CD4-positive, alpha-beta T cell treated with Interleukin-15 for 1 hour (primary cell): ENCODE results near the gene ZNF3.

Experiments
- DNase-seq: peaks from one replicate; pipeline ENCODE4 v3.0.0-alpha.2; 2020

Gene ZNF3

DNA sequence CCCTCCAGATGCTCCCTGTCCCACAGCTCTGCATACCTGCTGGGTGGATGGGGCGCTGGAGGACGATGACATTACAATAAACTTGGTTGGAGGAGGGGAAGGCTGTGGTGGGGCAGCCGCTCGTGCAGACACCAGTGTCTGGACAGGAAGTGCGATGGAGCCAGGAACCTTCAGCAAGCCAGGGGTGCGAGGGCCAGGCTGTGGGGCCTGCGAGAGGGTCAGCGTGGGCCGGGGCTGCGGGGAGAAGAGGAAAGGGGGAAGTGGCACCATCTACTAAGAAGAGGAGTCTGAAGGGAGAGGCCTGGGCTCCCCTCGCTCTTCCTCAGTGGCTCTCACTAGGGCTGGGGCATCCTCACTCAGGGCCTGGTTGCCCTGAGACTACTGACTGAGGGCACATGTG lies 26.4 kb upstream of the ZNF3 start:
- DNase-seq: no peak

DNA sequence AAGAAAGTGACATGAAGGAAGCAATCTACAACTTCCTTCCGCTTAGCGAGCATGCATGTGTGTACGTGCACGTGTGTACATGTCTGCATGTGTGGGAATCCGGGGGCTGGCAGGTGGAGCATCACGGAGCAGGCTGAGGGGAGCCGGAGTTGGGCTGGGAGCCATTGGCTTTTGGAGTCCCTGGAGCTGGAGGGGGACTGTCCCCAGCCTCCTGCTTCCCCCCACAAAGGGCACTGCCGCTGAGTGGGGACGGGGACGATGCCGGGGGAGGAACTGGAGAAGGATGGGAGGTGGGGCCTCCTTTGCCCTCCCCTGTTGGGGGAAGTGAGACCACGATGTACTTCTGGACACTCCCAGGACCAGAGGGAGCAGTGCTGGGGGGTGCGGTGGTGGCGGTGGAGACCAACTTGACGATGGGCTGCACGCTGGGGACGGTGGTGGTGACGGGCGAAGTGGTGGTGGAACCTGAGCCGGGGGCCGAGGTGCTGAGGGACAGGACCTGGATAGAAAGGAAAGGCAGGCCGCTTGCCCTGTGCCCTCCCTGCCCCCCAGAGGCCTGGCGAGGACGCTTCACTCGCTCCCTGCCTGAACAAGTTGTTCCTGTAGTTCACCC lies 25.7 kb upstream of the ZNF3 start:
- no peak for DNase-seq

DNA sequence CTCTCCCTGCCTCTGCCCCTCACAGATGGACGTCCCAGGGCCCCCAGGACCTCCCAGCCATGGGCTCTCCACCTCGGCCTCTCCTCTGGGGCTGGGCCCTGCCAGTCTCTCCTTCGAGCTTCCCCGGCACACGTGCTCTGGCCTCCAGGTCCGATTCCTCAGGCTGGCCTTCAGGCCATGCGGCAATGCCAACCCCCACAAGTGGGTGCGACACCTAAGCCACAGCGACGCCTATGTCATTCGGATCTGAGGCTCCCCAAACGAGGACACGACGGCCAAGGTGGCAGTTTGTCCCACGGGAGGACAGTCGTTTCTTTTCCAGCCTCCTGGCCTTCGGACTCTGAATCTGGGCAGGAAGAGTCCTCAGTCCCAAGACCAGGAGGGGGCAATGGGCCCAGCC lies 25.1 kb upstream of the ZNF3 start:
- no peak for DNase-seq

DNA sequence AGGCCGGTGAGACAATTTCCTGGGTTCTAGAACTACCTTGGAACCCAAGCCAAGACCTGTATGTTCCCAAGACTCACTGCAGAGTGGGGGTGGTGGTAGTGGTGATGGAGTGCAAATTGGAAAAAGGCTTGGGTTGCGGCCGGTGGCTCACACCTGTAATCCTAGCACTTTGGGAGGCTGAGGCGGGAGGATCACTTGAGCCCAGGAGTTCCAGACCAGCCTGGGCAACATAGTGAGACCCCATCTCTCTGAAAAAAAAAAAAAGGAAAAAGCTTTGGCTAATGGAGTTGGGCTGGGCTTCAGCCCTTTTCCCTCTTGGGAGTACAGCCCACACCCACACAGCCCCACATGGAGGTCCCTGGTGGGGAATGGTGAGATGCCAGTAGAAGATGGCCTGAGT lies 24.0 kb upstream of the ZNF3 start:
- no peak for DNase-seq

DNA sequence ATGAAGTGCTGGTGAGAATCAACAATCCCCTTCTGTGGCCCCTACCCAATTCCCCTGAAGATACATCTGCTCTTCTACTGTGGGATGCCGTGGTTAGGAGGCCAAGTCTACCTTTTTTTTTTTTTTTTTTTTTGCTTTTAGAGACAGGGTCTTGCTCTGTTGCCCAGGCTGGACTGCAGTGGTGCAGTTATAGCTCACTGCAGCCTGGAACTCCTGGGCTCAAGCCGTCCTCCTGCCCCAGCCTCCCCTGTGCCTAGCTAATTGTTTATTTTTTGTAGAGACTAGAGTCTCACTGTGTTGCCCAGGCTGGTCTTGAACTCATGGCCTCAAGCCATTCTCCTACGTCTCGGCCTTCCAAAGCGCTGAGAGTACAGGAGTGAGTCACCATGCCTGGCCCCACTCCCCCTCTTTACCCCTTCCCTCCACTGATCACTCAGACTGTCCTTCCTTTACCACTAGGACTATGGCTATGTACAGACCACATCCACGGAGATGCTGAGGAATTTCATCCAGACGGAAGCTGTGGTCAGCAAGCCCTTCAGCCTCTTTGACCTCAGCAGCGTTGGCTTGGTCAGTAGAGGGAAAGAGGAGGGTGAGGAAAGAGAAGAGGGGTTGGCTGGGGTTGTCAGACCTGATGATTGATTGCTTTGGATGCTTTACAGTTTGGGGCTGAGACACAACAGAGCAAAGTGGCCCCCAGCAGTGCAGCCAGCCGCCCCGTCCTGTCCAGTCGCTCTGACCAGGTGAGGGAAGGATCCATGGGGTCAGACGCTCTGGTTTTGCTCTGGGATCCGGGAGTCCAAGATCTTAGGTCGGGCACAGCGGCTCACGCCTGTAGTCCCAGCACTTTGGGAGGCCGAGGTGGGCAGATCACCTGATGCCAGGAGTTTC lies 21.7 kb upstream of the ZNF3 start:
- DNase-seq: no peak

DNA sequence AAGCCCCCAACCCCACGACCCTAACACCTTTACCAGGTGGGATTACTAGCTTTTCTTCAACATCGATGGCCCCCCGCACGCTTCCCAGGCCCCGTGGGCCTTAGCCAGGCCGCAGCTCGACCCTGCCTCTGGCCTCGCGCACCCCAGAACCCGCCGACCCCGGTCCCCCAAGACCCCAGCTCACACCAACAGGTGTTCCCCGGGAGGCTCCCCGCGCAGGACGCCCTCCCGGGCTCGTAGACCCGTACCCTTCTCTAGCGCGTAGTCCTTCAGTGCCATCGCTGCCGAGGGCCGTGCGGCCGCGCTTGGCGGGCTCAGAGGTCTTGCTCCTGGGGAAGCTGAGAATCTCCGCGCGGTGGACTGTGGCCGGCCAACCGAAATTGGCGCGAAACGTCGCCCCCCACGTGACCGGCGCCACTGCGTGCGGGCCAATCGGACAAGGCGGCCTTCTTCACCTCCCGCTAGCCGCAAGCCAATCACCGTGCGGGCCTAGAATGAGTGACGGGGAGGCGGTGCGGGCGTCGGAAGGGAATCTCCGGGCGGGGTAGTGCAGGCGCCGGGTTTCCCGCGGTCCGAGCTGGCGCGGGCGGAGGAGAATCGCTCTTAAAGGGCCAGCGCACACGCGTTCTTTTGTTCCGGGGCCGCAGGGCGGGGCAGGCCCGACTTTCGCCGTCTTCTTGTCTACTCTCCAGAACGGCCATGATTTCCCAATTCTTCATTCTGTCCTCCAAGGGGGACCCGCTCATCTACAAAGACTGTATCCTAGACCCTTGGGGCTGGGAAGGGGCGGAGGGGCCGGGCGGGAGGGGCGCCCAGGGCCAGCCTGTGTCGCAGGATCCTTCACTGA lies 19.7 kb upstream of the ZNF3 start, which contains the start of the genes AP4M1 and MCM7:
Gene AP4M1 (plus strand): TSS at position 628 of the 847 bp plus-strand sequence. CDS start 72 bp downstream, at position 700.
Gene MCM7 (minus strand): TSS at position 382 of the 847 bp plus-strand sequence. CDS start 103 bp downstream, at position 279.
- DNase-seq: peak; percentile 96

DNA sequence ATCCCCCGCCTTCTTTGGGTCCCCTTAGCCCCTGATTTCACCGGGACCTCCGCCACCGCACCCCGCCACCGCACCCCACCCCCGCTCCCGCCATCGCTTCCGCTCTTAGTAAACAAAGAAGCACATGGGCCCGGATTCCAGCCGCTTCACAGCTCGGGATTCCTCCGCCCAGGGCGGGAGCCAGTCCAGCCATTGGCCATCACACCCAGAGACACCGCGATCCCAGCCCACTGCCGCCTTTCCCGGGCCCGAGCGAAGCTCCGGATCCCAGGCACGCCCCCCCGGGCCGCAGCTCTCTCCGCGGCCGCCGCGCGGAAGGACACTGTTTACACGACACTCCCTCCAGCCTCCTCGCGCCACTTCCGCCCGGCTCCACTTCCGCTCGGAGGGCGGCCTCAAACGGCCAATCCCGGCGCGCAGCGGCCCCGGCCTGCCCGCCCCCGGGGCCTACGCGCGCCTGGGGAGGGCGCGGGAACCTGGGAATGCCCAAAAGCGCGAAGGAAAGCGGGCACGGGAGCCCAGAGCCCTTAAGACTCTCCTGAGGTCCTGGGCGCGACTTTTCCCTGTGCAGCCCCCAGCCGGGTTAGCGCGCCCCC lies 19.0 kb upstream of the ZNF3 start:
- peak; percentile 84 for DNase-seq

DNA sequence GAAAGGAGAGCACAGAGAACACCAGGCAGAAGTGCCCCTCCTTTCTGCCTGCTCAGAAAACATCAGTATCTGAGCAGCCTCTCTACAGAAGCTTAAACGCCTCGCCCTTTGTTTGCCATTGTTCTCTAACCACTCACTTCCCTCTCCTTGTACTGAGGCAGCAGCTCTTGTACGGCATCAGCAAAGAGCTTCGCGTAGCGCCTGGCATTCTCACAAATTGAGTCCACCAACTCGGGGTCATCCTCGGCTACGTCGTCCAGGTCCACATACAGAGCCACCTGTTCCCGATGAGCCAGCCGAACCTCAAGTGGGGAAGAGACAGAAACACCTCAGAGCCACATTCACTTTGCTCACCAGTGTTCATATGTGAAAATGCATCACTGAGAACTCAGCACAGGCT lies 17.9 kb upstream of the ZNF3 start:
- no peak for DNase-seq

DNA sequence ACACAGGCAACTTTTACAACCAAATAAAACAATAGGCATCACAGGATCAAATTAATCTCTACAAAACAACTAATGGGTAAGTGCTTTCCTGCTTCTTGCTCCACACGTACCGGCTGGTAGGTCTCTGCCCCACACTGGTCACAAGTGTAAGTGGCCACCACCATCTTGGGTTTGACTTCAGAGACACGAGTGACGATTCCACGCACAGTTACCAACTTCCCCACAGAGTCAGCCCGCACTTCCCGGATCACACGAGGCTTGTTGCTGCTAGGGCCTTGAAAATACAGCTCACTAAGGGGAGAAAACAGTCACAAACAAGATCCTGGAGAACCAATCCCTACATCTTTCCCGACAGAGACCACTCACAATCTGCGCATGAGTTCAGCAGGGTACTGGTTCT lies 17.4 kb upstream of the ZNF3 start:
- DNase-seq: no peak

DNA sequence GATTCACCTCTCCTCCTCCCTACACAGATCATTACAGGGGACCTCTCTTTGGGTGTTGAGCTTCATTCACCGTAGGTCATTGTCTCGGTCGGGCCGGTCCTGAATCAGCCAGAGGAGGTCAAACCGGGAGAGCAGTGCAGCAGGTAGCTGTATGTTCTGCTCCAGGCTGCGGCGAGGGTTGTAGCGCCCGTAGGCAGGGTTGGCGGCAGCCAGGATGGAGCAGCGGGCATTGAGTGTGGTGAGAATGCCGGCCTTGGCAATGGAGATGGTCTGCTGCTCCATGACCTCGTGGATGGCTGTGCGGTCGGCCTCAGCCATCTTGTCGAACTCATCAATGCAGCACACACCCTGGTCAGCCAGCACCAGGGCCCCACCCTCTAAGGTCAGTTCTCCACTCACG lies 14.2 kb upstream of the ZNF3 start:
- DNase-seq: no peak

DNA sequence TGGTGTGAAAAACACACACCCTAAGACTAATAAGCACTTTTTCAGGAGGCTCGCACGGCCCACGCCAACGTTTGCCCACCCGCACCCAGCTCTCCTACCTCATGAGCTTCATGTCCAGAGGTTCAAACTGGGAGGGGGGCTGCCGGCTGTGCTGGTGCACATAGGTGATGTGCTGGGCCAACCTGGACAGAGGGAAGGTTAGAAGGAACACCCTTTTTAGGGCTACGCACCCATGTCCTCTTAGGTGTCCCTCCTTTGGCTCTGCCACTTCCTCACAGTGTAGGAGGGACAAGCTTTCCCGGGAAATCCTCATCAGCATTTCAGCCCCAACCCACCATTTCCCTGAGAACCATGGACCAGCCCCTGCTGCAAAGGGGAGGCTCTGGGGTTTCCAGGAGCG lies 13.8 kb upstream of the ZNF3 start:
- DNase-seq: no peak

DNA sequence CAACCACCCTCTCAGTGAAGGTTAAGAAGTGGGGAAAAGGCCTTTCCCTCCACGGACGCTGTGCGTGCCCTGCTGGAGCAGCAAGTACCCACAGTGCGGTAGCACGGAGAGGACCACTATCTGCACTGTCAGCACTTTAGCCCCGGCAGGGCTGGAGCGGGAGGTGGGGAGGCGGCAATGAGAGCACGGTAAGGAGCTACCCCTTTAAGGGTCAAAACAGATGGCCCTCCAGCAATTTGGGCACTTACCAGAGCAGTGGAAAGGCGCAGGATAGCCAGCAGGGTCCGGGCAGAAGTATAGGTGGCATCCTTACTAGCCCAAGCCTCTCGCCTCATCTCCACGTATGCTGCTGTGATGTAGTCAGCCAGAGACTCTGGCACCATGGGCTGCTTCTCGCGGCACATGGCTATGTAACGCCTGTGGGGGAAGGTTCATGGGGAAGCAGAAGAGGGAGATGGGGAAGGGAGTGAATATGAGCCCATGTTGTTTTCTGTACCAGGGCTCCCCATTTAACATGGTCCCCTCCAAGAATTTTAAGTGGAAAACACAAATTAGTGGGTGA lies 12.5 kb upstream of the ZNF3 start:
- no peak for DNase-seq

DNA sequence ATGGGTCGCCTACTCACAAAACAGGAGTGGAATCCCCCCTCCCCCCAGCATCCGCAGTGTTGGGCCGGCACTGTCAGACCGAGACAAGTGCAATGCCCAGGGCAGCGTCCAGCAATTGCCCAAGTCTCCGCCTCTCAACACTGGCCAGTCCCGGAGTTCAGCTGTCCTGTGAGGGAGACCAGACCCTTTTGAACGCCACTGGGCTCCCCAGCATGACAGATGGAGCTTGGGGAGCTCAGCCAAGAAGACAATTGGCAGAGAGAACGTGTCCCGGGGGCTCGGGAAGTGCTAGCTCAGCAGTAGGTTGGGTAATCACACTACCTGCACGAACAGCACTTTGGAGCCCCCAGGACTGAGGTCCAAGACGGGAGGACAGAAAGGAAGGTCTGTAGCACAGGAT lies 12.0 kb upstream of the ZNF3 start:
- DNase-seq: no peak

DNA sequence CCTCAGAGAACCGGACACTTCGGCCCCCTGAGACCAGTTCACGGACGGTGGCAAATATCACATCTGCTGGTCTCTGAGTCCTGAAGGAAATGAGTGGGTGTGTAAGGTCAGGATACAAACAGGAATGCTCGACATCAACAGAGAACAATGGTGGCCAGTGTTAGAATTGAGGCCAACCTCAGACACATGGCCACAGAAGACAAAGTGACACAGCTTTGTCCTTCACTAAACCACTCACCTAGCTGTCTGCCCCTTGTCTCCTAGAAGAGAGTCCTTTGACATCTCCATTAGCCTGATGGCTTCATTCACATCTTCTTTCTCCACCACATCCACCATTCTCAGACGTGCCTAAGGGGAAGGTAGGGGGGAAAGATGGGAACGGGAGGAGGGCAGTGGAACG lies 11.5 kb upstream of the ZNF3 start:
- no peak for DNase-seq

DNA sequence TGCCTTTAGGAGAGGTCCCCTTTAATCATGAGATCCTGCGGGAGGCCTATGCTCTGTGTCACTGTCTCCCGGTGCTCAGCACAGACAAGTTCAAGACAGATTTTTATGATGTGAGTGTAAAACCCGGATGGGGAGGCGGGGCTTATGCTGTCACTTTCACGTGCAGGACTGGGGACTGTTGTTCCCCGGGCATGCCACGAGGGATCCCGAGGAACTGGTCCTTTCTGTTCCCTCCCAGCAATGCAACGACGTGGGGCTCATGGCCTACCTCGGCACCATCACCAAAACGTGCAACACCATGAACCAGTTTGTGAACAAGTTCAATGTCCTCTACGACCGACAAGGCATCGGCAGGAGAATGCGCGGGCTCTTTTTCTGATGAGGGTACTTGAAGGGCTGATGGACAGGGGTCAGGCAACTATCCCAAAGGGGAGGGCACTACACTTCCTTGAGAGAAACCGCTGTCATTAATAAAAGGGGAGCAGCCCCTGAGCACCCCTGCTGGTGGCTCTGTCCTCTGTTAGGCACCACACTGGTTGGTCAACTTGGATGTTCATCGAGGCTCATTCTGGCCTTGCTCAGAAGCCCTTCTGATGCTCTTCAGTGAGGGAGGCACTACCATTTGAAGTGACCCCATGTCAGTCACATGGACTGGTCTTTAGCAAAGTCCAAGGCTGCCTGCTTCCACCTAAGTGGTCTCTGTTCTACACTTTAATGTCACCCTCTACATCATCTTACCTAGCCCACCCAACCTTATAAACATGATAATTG lies 10.1 kb upstream of the ZNF3 start:
- DNase-seq: no peak

DNA sequence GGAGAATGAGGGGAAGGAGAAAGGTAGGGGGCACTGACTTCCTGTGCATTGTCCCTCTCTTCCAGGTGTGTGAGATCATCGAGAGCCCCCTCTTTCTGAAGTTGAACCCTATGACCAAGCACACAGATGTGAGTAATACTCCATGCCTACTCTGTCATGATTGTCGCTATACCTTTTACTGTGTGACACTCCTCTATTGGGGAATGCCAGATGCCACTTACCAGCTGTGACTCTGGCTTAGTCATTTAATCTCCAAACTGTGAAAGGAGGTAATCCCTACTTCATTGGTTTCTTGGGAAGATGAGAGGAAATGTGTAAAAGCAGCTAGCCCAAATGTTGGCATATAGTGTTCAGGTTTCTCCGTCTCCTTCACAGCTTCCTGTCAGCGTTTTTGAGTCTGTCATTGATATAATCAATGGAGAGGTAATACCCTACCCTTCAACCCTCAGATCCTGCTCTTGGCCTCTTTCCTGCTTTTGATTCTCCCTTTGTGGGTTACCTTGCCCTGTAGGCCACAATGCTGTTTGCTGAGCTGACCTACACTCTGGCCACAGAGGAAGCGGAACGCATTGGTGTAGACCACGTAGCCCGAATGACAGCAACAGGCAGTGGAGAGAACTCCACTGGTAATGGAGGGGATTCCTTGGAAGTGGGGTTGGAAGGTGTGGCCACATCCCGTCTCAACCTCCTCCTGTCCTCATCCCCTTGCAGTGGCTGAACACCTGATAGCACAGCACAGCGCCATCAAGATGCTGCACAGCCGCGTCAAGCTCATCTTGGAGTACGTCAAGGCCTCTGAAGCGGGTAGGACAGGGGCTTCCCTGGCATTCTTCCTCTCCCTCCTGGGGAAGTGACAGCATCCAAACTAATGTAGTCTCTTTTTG lies 9.2 kb upstream of the ZNF3 start:
- DNase-seq: no peak

DNA sequence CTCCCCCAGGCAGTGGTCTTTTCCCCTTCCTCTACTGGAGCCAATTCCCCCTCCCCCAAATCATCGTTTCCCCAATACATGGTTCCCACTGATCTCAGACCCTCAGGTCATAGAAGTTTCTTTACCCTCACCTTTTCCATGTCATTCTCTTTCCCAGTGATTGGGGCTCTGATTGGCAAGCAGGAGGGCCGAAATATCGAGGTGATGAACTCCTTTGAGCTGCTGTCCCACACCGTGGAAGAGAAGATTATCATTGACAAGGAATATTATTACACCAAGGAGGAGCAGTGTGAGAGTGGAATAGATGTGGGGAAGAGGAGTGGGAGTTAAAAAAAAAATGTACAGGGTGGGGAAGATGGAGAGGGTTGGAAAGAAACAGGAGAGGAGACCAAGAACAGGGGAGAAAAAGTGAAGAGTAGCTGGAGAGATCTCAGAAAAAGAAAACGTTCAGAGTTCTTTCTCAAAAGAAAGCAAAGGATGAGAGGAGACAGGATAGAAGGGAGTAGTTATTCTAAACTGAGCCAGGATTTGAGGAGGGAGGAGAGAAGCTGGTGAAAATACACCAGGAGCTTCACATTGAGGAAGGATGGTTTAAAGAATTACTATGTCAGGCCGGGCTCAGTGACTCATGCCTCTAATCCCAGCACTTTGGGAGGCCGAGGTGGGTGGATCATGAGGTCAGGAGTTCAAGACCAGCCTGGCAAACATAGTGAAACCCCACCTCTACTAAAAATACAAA lies 8.1 kb upstream of the ZNF3 start:
- DNase-seq: no peak

DNA sequence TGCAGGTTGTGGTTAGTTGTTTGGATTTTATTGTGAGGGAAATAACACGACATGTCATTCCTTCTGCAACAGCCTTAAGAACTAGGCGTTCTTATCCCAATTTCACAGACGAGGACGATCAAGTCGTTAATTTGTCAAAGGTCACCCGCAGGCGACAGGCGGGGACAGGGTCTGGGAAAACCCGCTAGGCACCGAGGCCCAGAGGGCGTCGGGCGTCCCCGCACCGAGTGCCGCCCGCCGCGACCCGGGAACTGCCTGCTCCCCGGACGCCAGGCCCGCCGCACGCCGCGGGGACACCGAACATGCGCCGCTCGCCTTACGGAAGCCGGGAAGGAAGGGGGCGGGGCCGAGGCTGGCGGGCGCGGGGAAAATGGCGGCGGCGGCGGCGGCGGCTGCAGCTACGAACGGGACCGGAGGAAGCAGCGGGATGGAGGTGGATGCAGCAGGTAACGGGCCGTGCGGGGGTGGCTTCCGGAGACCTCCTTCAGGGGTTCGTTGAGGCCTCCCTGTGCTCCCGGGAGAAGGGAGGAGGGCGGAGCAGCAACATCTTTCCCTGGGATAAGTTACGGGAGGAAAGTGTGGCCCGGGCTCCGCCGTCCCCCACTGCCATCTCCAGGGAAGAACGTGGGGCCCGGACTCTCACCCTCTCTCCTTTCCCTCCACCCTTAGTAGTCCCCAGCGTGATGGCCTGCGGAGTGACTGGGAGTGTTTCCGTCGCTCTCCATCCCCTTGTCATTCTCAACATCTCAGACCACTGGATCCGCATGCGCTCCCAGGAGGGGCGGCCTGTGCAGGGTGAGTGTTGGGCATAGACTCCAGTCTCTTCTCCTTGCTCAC lies 7.3 kb upstream of the ZNF3 start, which contains the start of gene COPS6:
Gene COPS6 (plus strand): TSS at position 349 of the 837 bp plus-strand sequence. CDS start 22 bp downstream, at position 371.
- DNase-seq: peak; percentile 78

DNA sequence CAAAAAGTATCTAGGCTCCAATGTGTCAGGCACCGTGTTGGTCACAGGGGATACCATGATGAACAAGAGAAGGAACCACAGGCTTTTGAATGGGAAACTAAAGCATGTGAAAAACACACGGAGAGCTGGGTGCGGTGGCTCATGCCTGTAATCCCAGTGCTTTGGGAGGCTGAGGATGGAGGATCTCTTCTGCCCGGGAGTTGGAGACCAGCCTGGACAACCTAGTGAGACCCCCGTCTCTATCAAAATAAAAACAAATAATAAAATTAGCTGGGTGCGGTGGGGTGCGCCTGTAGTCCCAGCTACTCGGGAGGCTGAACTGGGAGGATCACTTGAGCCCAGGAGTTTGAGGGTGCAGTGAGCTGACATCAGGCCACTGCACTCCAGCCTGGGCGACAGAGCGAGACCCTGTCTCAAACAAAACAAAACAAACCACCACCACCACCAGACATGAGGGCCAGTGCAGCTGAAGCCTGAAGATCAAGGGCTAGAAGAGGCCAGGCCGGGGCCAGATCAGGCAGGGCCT lies 6.6 kb upstream of the ZNF3 start:
- no peak for DNase-seq
